GM23338 (cell line): ENCODE measurements around the gene LRMDA. TPM values are rescaled to one million over a fixed set of nuclear protein-coding genes. Genes with fewer than 3 reads are reported as not detected.

Experiments
- ATAC-seq: fragments of 200-7000 bp; cut with Tn5 transposase; 3 replicates; pipeline ENCODE4 v1.9.1; 2020
- DNase-seq: peaks from one replicate; pipeline ENCODE4 v3.0.0-alpha.2; 2015; ENCODE audit warnings: low spot score
- H2AFZ ChIP-seq: fragments of 200-600 bp; sonication (generic); 2 replicates; pipeline ENCODE4 v1.8.0; 2016; ENCODE audit warnings: antibody characterized with exemption, mild to moderate bottlenecking, moderate library complexity
- H3F3A ChIP-seq: fragments of 200-600 bp; sonication (generic); replicated peaks from 2 replicates; pipeline ENCODE4 v1.8.0; 2017; ENCODE audit warnings: antibody characterized with exemption, mixed run types, low read depth
- H3K27ac ChIP-seq: fragments of 200-600 bp; sonication (generic); 2 replicates; pipeline ENCODE4 v1.6.1; 2016; ENCODE audit warnings: low read depth
- H3K27me3 ChIP-seq: fragments of 200-600 bp; sonication (generic); 2 replicates; pipeline ENCODE4 v1.8.0; 2016; ENCODE audit warnings: mild to moderate bottlenecking, mixed run types, moderate library complexity; ENCODE audit not compliant: insufficient read depth
- H3K36me3 ChIP-seq: fragments of 200-600 bp; sonication (generic); 2 replicates; pipeline ENCODE4 v1.8.0; 2016; ENCODE audit warnings: mild to moderate bottlenecking; ENCODE audit not compliant: insufficient read depth
- H3K4me1 ChIP-seq: fragments of 200-600 bp; sonication (generic); 2 replicates; pipeline ENCODE4 v1.8.0; 2016; ENCODE audit warnings: mild to moderate bottlenecking, moderate library complexity; ENCODE audit not compliant: insufficient read depth
- H3K4me2 ChIP-seq: fragments of 200-600 bp; sonication (generic); 2 replicates; pipeline ENCODE4 v1.7.1; 2017; ENCODE audit warnings: mixed run types
- H3K4me3 ChIP-seq: fragments of 200-600 bp; sonication (generic); 2 replicates; pipeline ENCODE4 v1.6.1; 2016; ENCODE audit warnings: mixed run types
- H3K79me2 ChIP-seq: fragments of 200-600 bp; sonication (generic); replicated peaks from 2 replicates; pipeline ENCODE4 v1.8.0; 2017; ENCODE audit warnings: mild to moderate bottlenecking; ENCODE audit not compliant: insufficient read depth
- H3K9me2 ChIP-seq: fragments of 200-600 bp; sonication (generic); 2 replicates; pipeline ENCODE4 v1.8.0; 2017; ENCODE audit not compliant: insufficient read depth
- H4K20me1 ChIP-seq: fragments of 200-600 bp; sonication (generic); replicated peaks from 2 replicates; pipeline ENCODE4 v1.8.0; 2017; ENCODE audit warnings: mild to moderate bottlenecking; ENCODE audit not compliant: insufficient read depth
- H3K27ac Mint-ChIP-seq: 2 replicates; pipeline ENCODE4 v1.8.0; 2020; ENCODE audit warnings: inconsistent platforms, mild to moderate bottlenecking, moderate library complexity, mixed read lengths
- H3K27me3 Mint-ChIP-seq: 3 replicates; pipeline ENCODE4 v1.8.0; 2022; ENCODE audit warnings: low read depth, mild to moderate bottlenecking, moderate library complexity, mixed read lengths, inconsistent platforms; ENCODE audit not compliant: insufficient read depth, poor library complexity
- H3K36me3 Mint-ChIP-seq: 3 replicates; pipeline ENCODE4 v1.8.0; 2021; ENCODE audit warnings: low read depth, mild to moderate bottlenecking, inconsistent platforms, moderate library complexity, mixed read lengths
- H3K4me1 Mint-ChIP-seq: 3 replicates; pipeline ENCODE4 v1.8.0; 2020; ENCODE audit warnings: mild to moderate bottlenecking, inconsistent platforms, mixed read lengths
- H3K4me3 Mint-ChIP-seq: 3 replicates; pipeline ENCODE4 v1.8.0; 2021; ENCODE audit warnings: moderate library complexity, mild to moderate bottlenecking, inconsistent platforms, mixed read lengths
- H3K9me3 Mint-ChIP-seq: 3 replicates; pipeline ENCODE4 v1.8.0; 2020; ENCODE audit warnings: moderate library complexity, mild to moderate bottlenecking, inconsistent platforms, mixed read lengths
- CREB1 ChIP-seq: fragments of 250-450 bp; sonication (Bioruptor Pico); IDR thresholded peaks from 2 replicates; pipeline ENCODE4 v1.5.0; 2020; ENCODE audit warnings: low read depth, mild to moderate bottlenecking, moderate library complexity
- CTCF ChIP-seq, 2 experiments: fragments of 200-600 bp in 1 of 2; sonication (generic) in 1 of 2; conservative IDR thresholded peaks; 2 replicates each; pipeline versions ENCODE4 v1.5.1 to v1.6.1; 2016 to 2017; ENCODE audit warnings: antibody characterized with exemption in 2 of 2, low read depth in 2 of 2, mild to moderate bottlenecking in 2 of 2, moderate library complexity in 1 of 2
- ETS1 ChIP-seq: IDR thresholded peaks from 2 replicates; pipeline ENCODE4 v1.6.1; 2016; ENCODE audit warnings: antibody characterized with exemption
- POLR2AphosphoS5 ChIP-seq: IDR thresholded peaks from 2 replicates; pipeline ENCODE4 v1.6.1; 2016; ENCODE audit warnings: antibody characterized with exemption, low read depth
- REST ChIP-seq: IDR thresholded peaks from one replicate; pipeline ENCODE4 v1.6.1; 2018; ENCODE audit warnings: antibody characterized with exemption; ENCODE audit not compliant: unreplicated experiment
- STAT1 ChIP-seq: IDR thresholded peaks from one replicate; pipeline ENCODE4 v1.6.1; 2016; ENCODE audit warnings: antibody characterized with exemption; ENCODE audit not compliant: unreplicated experiment
- ZNF114 ChIP-seq: fragments of 250-450 bp; sonication (Bioruptor Pico); IDR thresholded peaks from 2 replicates; pipeline ENCODE4 v1.5.0; 2020; ENCODE audit warnings: mild to moderate bottlenecking, moderate library complexity
- ZNF462 ChIP-seq: fragments of 250-450 bp; sonication (Bioruptor Pico); IDR thresholded peaks from 2 replicates; pipeline ENCODE4 v1.5.0; 2020; ENCODE audit warnings: mild to moderate bottlenecking, moderate library complexity
- polyA plus RNA-seq: library from polyadenylated mRNA; unstranded; fragments of >200 nt; fragmentation: Nextera tagmentation; extraction: Ambion mirVana; gene quantifications from 2 replicates; pipeline ENCODE4 v1.2.1, GENCODE V29; 2016
- total RNA-seq: library from RNA; depleted of rRNA; stranded (reverse); fragments of >200 nt; shearing (Covaris generic); gene quantifications from 2 replicates; pipeline ENCODE4 v1.2.3, GENCODE V29; 2014

The LRMDA gene
- total and polyA plus RNA-seq, 2 experiments from 2014 or later = 0.90 to 1.8 TPM

GRCh38 chr10:76023007-76023406 is 591.6 kb downstream of the LRMDA start:
- Histone ChIP-seq H3K4me2 (no peak overlapping the region), H3F3A (no peaks in the 10 kb centered on the region), H3K79me2 (no peaks in the 10 kb centered on the region), H3K27me3 (no peaks in the 10 kb centered on the region), H3K27ac (no peak overlapping the region), H4K20me1 (no peaks in the 10 kb centered on the region), H3K4me1 (no peaks in the 10 kb centered on the region), H3K4me3 (no peak overlapping the region), H2AFZ (no peak overlapping the region; the same call in 1 of the 2 replicates), H3K9me2 (peaks cover 10% of the 10 kb centered on the region; the same call in 1 of the 2 replicates), H3K36me3 (no peaks in the 10 kb centered on the region)
- H3K36me3 Mint-ChIP-seq = no peaks in the 10 kb centered on the region
- H3K4me1 Mint-ChIP-seq = no peaks in the 10 kb centered on the region
- H3K9me3 Mint-ChIP-seq = no peaks in the 10 kb centered on the region; the same call in 2 of the 3 replicates
- H3K27me3 Mint-ChIP-seq = peaks cover 1% of the 10 kb centered on the region
- H3K27ac Mint-ChIP-seq = no peak overlapping the region
- ATAC-seq = no peak
- TF ChIP-seq REST = no peak
- no peak for DNase-seq
- no peak overlapping the region for H3K4me3 Mint-ChIP-seq

DNA sequence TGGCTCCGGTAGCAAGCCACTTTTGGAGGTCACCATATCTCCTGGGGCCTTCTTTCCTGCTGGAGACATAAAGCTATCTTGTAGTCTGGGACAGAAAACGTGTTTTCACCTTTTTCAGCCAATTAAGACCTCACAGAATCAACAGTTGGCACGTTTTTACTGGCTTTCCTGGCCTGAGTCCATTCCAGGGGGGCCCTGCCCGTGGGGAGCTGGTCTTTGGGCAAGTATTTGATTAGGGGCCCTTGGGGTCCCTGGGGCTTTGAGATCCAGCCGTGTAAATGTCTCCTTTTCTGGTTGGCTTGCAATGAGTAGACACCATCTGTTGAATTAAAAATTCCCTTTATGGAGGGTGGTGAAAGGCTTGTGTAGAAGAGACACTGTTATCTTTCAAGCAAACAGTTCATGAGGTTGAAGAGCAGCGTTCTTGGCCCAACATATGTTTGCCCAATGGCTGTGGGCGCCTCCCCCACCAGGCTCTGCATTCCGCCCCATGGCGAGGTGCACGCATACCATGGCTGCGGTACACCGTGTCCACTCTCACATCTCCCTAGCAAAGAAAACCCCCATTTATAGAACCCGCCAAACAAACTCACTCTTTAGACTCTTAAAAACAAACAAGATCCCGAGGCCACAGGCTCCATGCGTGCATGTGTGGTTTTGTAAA is 593.2 kb downstream of the LRMDA start:
- H3K36me3 ChIP-seq = no peaks in the 10 kb centered on the region
- H3K4me1 ChIP-seq = no peaks in the 10 kb centered on the region
- no peaks in the 10 kb centered on the region for H3K27me3 ChIP-seq
- no peaks in the 10 kb centered on the region for H3F3A ChIP-seq
- Mint-ChIP-seq H3K36me3 (no peaks in the 10 kb centered on the region), H3K27ac (no peak overlapping the region), H3K27me3 (peaks cover 1% of the 10 kb centered on the region), H3K4me3 (no peak overlapping the region), H3K4me1 (no peaks in the 10 kb centered on the region), H3K9me3 (no peaks in the 10 kb centered on the region; the same call in 2 of the 3 replicates)
- no peak overlapping the region for H3K27ac ChIP-seq
- no peaks in the 10 kb centered on the region for H3K79me2 ChIP-seq
- peaks cover 10% of the 10 kb centered on the region; the same call in 1 of the 2 replicates for H3K9me2 ChIP-seq
- H3K4me3 ChIP-seq = no peak overlapping the region
- H2AFZ ChIP-seq = no peak overlapping the region
- ATAC-seq (no peak), DNase-seq (no peak)
- H4K20me1 ChIP-seq = no peaks in the 10 kb centered on the region
- no peak overlapping the region for H3K4me2 ChIP-seq
- TF ChIP-seq STAT1 (no peak), POLR2AphosphoS5 (no peak), ZNF114 (CRISPR knock-in tag) (no peak), ETS1 (no peak), CREB1 (CRISPR knock-in tag) (no peak), ZNF462 (CRISPR knock-in tag) (no peak), CTCF (conservative IDR thresholded peaks at IDR 0.05; ENCODE audit: low read depth in 2 of 2) (no peak)
